RWPE1 (cell line): Measurements from ENCODE around the gene PTEN.
"Not testable (repeated sequence)": the region's sequence is repeated elsewhere in the genome, so short reads cannot be mapped to it uniquely, and the experiment has no call there.

ENCODE experiments used
- CTCF ChIA-PET: fragments of 350-600 bp; sonication (Branson Sonifier 250); formaldehyde crosslinking; extraction: SDS; loops from one replicate; lab custom pipeline; 2021; lab: Yijun Ruan, JAX
- POLR2A ChIA-PET: fragments of 400-600 bp; formaldehyde crosslinking; extraction: SDS; loops from one replicate; lab custom pipeline; 2020; ENCODE audit warnings: antibody characterized with exemption; ENCODE audit not compliant: low non-redundant PET; lab: Yijun Ruan, JAX
- DNase-seq: peaks from one replicate; pipeline ENCODE4 v3.0.0; 2012; ENCODE audit warnings: low spot score
- H3K27ac ChIP-seq: fragments of 450-650 bp; 2 replicates; pipeline ENCODE4 v1.5.1; 2017
- CTCF ChIP-seq: fragments of 450-650 bp; conservative IDR thresholded peaks from 2 replicates; pipeline ENCODE4 v1.5.1; 2017; ENCODE audit warnings: low read depth, mild to moderate bottlenecking

Gene PTEN

DNA sequence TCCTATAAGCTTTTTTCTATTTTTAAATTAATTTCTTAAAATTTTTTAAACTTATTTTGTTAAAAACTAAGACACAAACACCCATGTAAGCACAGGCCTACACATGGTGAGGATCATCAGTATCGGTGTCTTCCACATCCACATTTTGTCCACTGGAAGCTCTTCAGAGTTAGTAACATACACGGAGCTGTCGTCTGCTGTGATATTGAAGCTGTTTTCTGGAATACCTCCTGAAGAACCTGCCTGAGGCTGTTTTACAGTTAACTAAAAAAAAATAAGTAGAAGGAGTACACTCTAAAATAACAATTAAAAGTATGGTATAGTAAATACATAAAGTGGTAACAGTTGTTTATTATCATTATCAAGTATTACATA lies 17.8 kb upstream of the PTEN start:
- no peak for TF ChIP-seq CTCF
- no peak overlapping the region for H3K27ac ChIP-seq
- ChIA-PET CTCF (interaction anchor here (0.6 kb wide), 2 partner anchors 88 to 329 kb away, joined by 3 to 4 read pairs; no protein-coding TSS in a partner anchor), POLR2A (interaction anchor here (0.8 kb wide), 1 partner anchor 28 kb away, joined by 4 read pairs; the partner anchor contains the start of gene ATAD1)
- DNase-seq = no peak

- DNase-seq = peak; percentile 57
- CTCF ChIA-PET = interaction anchor here (0.6 to 1.2 kb wide), 5 partner anchors 12 to 329 kb away, joined by 3 to 6 read pairs (median 3); no protein-coding TSS in a partner anchor
- H3K27ac ChIP-seq = no peak overlapping the region
- no peak for TF ChIP-seq CTCF
- POLR2A ChIA-PET = interaction anchor here (0.8 kb wide), 1 partner anchor 28 kb away, joined by 4 read pairs; the partner anchor contains the start of gene ATAD1
Observed at GRCh38 chr10:87846023-87846422, 17.4 kb upstream of the PTEN start.

DNA sequence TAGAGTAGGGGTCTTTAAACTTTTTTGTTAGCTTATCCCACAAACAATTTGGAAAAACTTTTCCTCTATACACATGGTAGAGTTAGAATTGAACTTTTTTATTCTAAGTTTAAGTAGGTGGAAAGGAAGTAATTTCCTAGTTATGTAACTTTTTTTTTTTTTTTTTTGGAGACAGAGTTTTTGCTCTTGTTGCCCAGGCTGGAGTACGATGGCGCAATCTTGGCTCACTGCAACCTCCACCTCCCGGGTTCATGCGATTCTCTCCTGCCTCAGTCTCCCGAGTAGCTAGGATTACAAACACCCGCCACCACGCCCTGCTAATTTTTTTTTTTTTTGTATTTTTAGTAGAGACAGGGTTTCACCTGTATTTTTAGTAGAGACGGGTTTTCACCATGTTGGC lies 16.7 kb upstream of the PTEN start:
- H3K27ac ChIP-seq, POLR2A ChIA-PET, DNase-seq: not testable (repeated sequence)
- CTCF ChIA-PET = interaction anchor here (1.0 to 1.2 kb wide), 2 partner anchors 13 to 27 kb away, joined by 3 to 6 read pairs; no protein-coding TSS in a partner anchor

DNA sequence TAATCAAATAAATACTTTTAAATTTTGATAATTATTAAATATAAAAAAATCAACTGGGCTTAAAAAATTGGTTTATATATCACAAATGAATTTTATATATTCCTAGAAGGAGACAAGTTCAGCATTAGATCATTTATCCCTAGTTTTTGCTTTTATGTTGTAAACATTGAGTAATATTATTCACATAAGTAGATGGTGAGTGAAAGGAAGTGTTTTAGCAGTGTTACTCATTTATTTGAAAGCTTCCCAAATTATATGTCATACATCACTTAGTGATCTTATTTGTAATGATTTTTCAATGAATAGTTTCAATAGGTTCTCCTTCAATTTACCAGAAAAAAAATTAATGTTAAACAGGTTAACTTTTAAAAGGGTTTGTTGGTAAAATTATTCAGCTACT lies 15.9 kb upstream of the PTEN start:
- ChIA-PET CTCF (no interaction called here), POLR2A (no interaction called here)
- no peak for TF ChIP-seq CTCF
- no peak for DNase-seq
- no peak overlapping the region for H3K27ac ChIP-seq

- DNase-seq = no peak
- TF ChIP-seq CTCF = no peak
- POLR2A ChIA-PET = no interaction called here
- H3K27ac ChIP-seq = no peak overlapping the region
- CTCF ChIA-PET = no interaction called here
Observed at GRCh38 chr10:87849001-87849400, 14.4 kb upstream of the PTEN start.

GRCh38 chr10:87850742-87851205 lies 12.7 kb upstream of the PTEN start:
- TF ChIP-seq CTCF = peak; percentile 54
- H3K27ac ChIP-seq = no peak overlapping the region
- DNase-seq = peak; percentile 46
- POLR2A ChIA-PET = no interaction called here
- CTCF ChIA-PET = interaction anchor here (0.5 to 1.6 kb wide), 9 partner anchors 8 to 1030 kb away, joined by 3 to 8 read pairs (median 3); no protein-coding TSS in a partner anchor

GRCh38 chr10:87852089-87852488 lies 11.3 kb upstream of the PTEN start:
- ChIA-PET CTCF (interaction anchor here (1.1 to 1.6 kb wide), 4 partner anchors 10 to 538 kb away, joined by 3 to 5 read pairs (median 4); no protein-coding TSS in a partner anchor), POLR2A (no interaction called here)
- no peak for DNase-seq

DNA sequence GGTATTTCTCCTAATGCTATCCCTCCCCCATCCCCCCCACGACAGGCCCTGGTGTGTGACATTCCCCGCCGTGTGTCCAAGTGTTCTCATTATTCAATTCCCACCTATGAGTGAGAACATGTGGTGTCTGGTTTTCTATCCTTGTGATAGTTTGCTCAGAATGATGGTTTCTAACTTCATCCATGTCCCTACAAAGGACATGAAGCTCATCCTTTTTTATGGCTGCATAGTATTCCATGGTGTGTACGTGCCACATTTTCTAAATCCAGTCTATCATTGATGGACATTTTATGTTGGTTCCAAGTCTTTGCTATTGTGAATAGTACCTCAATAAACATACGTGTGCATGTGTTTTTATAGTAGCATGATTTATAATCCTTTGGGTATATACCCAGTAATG lies 8.2 kb upstream of the PTEN start:
- CTCF ChIA-PET, H3K27ac ChIP-seq, POLR2A ChIA-PET, DNase-seq: not testable (repeated sequence)

More at GRCh38 chr10:87852089-87852488, 11.3 kb upstream of the PTEN start:
- H3K27ac ChIP-seq = no peak overlapping the region
- no peak for TF ChIP-seq CTCF

DNA sequence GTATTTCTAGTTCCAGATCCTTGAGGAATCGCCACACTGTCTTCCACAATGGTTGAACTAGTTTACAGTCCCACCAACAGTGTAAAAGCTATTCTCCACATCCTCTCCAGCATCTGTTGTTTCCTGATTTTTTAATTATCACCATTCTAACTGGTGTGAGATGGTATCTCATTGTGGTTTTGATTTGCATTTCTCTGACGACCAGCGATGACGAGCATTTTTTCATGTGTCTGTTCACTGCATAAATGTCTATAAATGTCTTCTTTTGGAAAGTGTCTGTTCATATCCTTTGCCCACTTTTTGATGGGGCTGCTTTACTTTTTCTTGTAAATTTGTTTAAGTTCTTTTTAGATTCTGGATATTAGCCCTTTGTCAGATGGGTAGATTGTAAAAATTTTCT lies 7.8 kb upstream of the PTEN start:
- CTCF ChIA-PET, POLR2A ChIA-PET, DNase-seq, H3K27ac ChIP-seq: not testable (repeated sequence)
